GM19324 (cell line): ENCODE data around the gene TASOR2.

Experiments used
- ATAC-seq: cut with Tn5 transposase; IDR thresholded peaks from one replicate; pipeline ENCODE4 v1.9.1; 2021; ENCODE audit warnings: mild to moderate bottlenecking, moderate library complexity; ENCODE audit not compliant: unreplicated experiment, low FRiP score

Gene TASOR2

DNA sequence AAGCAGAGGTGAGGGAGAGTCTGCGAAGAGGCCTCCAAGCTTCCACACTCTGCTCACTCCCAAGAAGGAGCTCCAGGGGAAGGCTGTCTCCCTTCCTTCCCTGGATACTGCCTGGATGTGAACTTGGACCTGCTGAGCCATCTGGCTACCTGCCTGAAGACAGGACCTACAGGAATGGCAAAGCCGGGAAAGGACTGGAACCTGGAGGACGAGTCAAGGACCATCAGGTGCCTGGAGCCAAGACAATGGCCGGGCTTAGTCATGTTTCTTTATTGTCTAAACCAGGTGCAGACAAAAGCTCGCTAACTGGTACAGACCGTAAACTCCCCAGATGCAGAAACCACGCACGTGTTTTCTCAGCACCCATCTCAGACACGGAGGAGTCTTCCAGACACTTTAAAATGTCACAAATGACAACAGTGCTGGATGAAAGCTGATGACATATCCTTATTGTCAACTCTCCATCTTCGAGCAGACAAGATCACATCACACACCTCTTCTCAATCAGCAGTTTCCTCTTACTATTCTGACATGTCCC is 30.4 kb upstream of the TASOR2 start:
- ATAC-seq: no peak

DNA sequence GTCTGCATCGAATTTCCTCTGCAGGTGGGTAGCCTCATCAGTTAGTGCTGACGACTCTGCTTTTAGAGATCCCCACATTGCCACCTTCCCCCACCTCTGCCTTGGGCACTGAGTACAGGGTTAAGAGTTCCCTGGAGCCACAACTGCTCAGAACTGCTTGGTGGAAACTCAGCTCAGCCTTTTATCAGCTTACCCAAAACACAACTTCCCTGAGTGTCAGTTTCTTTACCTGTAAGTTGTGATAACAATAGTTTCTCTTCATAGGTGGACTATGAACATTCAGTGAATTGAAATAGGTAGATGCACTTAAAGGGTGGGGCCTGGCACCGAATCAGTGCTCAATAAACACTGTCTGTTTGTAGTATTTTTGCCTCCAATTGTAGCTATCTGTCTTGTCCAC is 29.5 kb upstream of the TASOR2 start:
- no peak for ATAC-seq

DNA sequence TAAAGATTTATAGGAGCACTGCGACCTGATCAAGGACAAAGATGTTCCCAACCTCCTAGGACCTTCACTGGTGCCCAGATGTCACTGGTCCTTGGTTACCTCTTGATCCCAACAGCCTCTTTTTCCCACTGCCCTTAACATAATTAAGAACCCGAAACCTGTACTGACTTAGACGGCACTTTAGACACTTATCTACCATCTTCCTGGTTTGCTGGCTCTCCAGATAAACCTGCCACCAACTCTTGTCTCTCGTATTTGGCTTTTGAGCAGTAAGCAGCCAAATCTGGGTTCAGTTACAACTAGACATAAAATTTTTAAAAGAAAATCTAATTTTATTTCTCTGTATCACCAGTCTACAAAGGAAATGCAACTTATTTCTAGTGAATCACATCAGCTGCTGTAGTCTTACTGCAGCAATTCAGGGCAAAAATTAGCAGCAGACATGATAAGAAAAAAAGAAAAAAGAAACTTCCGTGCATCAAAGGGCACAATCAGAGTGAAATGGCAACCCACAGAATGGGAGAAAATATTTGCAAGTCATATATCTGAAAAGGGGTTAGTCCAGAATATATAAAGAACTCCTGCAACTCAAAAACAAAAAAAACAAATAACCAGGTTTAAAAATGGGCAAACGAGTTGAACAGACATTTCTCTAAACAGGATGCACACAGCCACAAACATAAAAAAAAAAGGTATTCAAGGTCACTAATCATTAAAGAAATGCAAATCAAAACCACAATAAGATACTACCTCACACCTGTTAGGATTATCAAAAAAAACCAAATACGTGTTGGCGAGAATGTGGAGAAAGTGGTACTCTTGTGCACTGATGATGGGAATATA is 27.7 kb upstream of the TASOR2 start:
- no peak for ATAC-seq

DNA sequence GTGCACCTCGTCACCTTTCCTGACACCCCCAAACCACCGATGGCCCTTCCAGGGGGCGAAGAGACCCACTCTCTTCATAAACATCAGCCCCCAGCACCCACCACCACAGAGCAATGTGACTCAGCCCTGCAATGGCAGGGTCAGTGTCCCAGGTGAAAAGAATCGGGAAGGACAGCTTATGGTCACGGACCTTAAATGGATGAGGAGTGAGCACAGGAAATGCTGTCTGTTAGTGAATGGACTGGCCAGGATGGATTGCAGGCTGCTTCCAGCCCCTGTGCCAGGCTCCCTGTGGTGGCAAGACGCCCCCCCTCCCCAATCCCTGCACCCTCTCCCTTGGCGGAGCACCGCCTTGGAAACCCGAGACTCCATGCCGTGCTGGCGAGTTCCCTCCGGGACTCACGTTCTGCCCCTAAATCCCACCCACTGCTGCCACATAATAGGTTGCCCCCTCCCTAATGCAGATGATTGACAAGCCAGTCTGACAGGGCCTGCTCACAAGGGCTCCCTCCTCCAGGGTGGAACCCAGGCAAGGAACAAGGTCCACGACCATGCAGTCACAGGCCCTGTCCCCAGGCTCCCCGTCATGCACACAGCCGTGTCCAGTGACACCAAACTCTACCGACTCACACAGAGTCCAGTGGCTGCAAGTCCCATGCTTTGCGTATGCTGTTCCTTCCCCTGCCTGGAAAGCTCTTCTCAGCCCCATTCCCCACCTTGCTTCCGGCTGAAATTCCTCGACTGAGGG is 25.6 kb upstream of the TASOR2 start:
- no peak for ATAC-seq

DNA sequence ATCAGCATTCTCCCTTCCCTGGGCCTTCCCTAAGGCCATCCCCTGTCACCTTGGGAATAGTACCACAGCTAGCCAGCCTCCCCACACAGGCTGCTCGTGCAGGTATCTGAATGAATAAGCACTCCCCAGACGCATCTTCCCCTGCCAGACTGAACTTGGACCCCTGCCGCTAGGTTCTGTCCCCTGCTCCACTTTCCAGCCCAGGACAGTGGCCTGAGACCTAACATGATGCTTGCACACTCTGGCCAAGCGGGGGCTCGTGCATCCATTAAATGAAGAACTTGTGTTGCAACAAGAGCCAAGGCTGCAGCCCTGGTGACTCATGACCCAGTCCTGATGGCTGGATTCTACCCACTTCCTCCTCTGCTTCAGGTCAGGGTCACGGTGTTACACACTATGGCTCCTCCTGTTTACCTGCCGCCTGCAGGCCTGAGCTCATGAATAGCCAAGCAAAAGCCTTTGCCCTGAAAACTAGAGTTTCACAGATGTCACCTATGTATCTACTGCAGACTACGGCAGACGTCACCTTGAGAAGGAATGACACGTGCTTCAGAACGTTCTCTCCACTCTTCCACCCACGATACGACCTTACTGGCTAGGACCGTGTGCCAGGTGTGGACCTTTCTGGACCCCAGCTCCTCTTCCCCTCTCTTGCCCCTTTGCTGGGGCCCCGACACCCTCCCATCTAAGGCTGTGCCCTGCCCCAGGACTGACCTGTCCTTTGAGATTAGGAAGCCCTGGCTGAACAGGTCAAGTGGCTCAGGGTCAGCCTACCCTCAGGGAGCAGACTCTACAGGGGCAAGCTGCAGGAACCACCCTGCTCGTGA is 24.7 kb upstream of the TASOR2 start:
- ATAC-seq: no peak

DNA sequence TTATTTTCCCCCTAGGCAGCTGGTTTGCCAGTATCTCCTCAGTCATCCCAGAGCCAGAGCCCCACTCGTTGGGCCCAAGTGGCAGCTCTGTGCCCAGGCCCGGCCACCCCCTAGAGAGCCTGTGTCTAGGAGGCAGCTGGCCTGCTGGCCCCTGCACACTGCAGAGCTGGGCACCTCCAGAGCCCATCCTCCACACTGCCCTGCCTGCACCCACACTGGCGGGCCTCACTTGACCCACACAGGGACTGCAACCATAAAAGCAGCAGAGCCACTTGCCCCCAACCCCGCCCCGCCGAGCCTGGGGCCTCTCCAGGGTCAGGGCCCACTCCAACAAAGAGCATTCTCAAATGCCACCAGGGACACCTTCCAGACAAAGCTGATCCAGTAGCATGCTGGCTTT is 23.6 kb upstream of the TASOR2 start:
- ATAC-seq: no peak

DNA sequence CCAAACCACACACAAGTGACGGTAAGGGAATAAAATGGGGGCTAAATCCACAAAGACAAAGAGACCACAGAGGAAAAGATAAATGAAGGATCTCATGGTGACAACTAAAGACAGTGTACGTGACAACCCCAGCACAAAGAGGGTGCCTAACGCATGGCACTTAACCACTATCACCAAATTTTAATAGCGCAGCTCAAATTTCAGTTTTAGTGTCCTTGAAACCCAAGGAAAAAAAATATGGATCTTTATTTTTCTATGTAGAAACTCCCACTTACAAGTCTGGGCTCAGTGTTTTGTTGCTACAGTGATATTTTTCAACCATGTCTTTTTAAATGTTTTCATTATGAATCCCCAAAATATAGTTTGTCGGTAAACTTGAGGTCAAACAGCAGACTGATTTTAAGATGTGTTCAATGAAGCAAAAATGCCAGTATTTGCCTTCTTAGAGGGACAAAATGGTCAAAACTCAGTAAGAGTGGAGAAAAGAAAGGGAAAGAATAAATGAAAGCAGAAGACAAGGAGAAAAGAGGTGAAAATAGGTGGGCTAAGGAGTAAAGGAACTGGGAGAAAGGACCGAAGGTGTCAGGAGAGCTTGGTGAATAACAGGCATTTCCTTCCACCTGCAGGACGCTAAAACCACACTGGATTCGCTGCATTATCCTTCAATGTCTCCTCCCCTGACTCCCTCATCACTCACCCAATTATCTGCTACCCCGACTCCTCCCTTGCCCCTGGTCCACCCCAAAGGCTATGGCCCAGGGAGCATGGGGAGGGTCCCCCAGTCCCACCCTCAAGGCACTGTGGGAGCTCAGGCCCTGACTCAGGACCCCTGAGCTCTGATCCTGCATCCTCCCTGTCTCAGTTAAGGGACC is 21.7 kb upstream of the TASOR2 start:
- ATAC-seq: no peak

DNA sequence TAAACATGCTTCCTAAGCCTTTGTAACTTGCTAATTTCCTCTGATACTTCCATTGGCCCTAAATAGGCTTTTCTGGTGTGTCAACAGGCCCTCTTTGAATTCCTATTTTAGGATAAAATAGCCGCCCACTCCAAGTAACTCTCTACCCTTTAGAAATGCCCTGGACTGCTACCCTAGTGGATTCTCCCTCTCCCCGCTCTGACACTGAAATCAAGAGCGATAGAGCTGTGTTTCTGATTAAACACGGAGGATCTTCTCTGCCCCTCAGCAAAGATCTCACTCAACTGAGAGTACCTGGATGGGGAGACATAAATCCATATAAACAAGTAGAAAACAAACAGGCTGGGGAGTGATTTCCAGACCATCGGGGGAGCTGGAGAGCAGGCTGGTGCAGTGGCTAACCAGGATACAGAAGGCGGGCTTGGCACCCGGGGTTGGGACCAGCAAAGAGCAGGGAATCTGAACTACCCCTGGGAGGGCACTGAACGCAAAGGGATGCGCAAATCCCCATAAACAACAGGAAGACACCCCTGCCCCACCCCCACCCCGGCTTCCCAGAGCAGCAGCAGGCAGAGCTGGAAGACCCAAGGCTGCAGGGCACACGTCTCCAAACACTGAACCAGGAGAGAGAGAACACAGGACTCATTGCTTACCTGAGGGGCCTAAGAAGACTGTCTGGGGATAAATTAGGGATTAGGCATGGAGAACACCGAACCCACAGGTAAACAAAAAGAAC is 20.8 kb upstream of the TASOR2 start:
- no peak for ATAC-seq

DNA sequence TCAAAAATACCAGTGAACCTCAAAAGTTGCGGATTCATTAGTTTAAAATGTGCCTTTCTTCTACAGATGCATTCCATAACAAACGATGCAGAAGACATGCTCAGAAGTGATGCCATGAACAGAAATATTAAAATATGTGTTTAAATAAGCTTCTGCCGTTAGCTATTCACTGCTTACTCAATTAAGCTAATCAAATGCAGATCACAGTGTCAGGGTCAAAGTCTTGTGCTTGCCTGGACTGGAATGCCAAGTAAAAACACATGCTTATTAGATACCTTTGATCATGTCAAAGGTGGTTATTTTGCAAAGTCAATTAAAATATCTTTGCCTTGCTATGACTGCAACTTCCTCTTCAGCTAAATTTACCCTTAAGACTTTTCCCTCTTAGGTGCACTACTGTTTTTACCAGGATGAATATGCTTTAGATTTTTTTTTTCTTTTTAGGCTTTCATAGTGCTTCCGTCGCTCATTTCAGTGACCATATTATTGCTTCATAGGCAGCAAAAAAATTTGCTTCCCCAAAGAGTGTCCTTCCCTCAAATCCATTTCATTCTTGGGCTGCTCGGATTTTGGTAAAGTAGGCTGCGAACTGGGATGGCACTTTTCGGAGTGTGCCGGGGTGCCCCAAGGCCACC is 19.1 kb upstream of the TASOR2 start:
- ATAC-seq: no peak

DNA sequence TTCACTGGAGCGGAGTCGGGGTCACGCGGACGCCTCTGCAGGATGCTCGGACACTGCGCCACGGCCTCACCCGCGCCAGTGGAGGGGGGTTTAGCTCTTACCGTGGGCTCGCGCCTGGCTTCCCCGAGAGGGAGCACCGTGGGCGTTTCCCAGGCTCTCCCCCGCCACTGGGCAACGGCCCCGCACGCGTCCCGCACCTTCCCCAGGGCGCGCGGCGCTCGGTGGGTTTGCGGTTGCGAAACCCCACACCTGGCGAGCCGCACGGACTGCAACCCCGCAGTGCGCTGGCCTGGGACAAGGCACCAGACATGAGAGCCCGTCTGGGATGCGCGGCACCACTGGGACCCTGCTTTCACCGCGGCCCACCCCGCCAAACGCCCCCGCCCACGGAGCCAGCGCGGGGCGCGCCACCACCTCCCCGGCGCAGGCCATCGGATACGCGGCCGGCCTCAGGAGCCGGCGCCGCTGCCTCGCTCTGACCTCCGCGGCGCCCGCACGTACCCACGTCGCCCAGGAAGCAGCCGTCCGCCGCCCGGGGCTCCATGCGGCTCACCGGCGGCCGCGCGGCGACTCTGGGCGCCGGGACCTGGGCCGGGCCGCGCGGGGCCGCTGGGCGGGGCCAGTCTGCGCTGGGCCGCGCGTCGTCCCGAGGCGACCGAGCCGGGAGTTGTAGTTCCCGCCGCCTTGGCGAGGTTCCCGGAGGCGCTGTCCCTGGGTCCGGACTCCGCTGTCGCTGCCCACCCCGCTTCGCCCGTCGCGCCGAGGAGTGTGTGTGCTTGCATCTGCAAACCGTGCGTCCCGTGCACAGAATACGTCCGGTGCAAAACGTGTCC is 18.4 kb upstream of the TASOR2 start, which contains the start of gene ASB13:
Gene ASB13, minus strand, starts transcription at position 588 of the 833 bp plus-strand sequence. Its CDS starts 44 bp downstream, at position 544.
- no peak for ATAC-seq

DNA sequence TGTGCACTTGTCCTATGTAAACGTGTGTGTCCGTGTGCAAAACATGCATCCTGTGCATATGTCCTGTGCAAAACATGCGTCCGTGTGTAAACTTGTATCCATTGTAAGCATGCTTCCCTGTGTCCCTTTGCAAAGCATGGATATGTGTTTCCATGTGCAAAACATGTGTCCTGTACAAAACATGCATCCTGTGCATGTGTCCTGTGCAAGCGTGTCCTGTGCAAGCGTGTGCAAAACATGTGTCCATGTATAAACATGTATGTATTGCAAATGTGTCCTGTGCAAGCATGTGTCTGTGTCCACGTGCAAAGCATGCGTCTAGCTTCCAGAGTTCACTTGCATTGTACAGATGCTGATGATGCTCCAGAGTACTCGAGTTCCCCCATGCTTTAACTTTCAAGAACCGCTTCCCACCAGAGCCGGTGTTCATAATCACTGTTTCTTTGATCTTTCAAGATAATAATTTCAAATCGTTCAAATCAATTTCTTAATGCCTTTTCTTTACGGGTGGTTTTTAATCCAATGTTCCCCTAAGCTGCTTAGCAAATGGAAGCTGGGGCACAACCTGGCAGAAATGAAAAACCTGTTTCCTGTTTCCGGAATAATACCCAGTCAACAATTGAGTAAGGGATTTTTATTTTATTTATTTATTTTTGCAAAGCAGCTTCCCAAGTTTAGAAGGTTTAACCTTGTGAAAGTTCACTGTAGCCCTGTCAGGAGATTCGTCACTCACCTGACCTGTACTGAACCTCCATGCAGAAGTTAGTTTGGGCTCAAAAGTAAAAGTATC is 17.6 kb upstream of the TASOR2 start:
- no peak for ATAC-seq

DNA sequence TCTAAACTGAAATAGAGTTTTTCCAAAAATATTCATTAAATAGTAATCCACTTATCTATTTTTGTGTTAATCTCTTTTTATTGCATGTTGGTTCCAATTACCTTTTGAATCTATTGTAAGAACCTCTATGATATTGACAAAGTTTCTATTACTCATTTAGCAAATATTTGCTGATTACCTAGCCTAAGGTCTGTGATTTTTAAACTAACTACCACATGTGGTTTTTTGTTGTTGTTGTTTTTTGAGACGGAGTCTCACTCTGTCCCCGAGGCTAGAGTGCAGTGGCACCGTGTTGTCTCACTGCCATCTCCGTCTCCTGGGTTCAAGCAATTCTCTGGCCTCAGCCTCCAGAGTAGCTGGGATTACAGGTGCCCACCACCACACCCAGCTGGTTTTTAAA is 16.2 kb upstream of the TASOR2 start:
- ATAC-seq: no peak

DNA sequence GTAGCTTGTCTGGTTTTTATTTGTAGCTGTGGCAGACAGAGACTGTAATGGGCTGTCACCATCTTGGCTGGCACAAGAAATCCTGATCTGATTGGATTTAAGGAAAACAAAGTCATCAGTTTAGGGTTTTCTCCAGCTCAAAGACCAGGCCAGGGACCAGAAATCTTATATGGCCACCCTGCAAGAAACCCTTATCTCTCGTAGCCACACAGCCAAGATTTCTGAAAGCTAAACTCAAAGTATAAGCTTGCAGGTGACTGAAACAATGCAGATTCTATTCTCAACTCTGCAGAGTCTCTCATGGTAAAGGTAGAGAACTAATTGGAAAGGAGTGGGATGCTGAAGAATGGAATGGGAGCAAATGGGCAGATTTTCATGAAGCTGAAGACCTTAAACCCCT is 15.0 kb upstream of the TASOR2 start:
- no peak for ATAC-seq

DNA sequence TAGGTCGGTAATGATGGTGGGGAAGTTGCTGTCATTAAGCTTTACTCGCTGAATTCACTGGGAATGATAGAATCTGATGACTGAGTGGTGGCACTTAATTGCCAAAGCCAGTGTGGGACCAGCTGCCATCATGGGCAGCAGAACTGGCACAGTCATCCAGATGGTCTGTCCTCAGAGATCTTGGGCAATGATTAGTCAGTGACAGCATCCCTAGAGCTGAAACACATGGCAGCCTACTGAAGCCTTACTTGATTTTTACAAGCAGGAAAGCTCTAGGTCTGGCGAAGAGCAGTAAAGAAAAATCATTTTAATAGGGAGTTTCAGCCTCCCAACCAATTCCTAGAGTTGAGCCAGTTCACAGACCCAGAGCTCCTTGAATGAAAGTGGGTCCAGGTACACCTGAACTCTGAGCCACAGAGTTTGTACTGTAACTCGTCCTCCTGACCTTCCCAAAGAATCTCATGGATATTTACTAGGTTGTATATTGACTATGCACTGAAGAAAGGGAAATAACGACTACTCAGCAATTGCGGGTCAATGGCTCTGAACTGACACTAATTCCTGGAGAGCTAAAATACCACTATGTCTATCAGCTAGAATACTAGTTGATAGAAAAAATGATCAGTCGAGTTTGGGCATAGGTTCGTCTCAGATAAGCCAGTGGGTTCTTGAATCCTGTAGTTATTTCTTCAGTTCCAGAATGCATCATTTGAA is 13.8 kb upstream of the TASOR2 start:
- ATAC-seq: no peak

DNA sequence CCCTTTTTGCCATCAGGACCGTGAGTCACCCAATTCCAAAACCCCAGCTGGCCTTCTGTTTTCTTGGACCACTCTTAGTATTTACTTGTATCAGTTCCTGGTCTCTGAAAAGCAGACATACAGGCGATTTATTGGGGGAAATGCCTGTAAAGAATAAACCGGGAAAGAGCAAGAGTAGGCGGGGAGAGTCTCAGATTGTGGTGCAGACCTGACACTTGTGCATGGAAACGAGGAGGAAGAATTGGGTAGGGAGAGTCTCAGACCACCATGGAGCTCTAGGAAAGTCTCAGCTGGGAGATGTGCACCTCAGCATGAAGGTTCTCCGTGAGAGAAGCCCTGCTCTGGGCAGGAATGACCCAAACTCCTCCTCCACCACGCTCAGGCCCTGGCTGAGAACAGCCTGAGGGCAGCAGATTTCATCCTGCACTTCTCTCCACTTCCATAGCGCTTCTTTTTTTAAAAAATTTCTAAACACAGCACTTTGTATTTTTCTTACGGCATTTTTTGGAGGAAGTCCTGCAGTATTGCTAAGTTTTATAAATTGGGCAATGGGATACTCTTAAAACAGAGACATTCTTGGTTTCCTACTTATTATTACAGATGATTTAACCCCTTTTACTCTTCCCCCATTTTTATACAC is 6.1 kb upstream of the TASOR2 start:
- no peak for ATAC-seq

DNA sequence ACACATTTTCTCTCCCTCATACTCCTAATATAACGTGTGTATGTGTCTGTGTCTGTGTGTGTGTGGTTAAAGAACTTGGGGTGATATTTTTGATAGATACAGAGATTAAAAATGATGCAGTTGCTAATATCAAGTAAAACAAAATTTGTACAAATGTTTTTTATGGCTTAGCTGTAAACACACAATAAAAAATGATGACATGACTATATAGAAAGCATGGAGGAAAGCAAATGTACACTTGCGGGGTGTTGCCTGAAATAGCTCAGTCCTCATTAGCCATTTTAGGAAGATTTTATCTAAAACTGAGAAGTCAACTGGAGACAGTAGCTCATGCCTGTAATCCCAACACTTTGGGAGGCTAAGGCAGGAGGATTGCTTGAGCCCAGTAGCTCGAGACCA is 5.6 kb upstream of the TASOR2 start:
- ATAC-seq: no peak
